Stomach (tissue), 4 donors: ENCODE measurements around the gene TLE6.

Source experiments
- EP300 ChIP-seq: sonication (generic); formaldehyde crosslinking; IDR thresholded peaks from one replicate; pipeline ENCODE4 v1.6.1; 2017; ENCODE audit warnings: antibody characterized with exemption
- TF ChIP-seq, protein P1 (sequence below), 7 experiments: fragments of 450-650 bp in 4 of 7; fragments of 200-600 bp in 3 of 7; sonication (generic) in 3 of 7; IDR thresholded peaks; one replicate each; pipeline ENCODE4 v1.5.1; 2016 to 2019; ENCODE audit warnings: antibody characterized with exemption in 7 of 7, control low read depth in 2 of 7, mild to moderate bottlenecking in 1 of 7

DNA sequence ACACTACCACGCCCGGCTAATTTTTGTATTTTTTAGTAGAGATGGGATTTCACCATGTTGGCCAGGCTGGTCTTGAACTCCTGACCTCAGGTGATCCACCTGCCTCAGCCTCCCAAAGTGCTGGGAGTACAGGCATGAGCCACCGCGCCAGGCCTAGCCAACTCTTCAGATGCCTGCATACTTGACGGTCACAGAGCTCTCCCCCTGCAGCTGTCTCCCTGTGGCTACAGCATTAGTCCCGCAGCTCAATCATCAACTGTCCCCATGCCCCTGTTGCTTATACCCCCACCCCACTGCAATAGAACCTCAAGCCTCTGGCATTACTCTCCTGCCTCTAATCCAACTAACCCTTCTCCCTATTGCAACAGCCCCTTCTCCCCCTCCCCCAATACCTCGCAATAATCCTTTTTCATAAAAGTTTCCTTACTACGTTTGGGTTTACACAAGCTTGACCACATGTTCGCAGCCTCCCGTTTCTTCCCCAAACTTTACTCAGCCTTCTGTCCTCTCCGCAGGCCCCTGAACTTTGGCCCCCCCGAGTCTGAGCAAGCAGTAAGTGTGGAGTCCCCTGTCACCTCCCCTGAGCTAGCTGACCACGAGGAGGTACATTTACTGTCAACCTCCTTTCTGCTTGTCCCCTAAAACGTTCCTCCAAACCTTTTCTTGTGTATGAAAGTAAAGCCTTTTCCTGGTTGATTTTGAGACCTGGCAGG, 34.3 kb upstream of the TLE6 start:
- TF ChIP-seq, protein P1, sequence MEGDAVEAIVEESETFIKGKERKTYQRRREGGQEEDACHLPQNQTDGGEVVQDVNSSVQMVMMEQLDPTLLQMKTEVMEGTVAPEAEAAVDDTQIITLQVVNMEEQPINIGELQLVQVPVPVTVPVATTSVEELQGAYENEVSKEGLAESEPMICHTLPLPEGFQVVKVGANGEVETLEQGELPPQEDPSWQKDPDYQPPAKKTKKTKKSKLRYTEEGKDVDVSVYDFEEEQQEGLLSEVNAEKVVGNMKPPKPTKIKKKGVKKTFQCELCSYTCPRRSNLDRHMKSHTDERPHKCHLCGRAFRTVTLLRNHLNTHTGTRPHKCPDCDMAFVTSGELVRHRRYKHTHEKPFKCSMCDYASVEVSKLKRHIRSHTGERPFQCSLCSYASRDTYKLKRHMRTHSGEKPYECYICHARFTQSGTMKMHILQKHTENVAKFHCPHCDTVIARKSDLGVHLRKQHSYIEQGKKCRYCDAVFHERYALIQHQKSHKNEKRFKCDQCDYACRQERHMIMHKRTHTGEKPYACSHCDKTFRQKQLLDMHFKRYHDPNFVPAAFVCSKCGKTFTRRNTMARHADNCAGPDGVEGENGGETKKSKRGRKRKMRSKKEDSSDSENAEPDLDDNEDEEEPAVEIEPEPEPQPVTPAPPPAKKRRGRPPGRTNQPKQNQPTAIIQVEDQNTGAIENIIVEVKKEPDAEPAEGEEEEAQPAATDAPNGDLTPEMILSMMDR (IDR thresholded peaks at IDR 0.05): no peak
- TF ChIP-seq EP300: no peak
